LHCN-M2 (cell line): Measurements from ENCODE around the gene SSBP3. TPM values are rescaled to one million over a fixed set of nuclear protein-coding genes. Genes with fewer than 3 reads are reported as not detected.
"Not testable (repeated sequence)": the region's sequence is repeated elsewhere in the genome, so short reads cannot be mapped to it uniquely, and the experiment has no call there.

Source experiments
- DNase-seq: peaks from one replicate; pipeline ENCODE4 v3.0.0-alpha.2; 2012; ENCODE audit warnings: low read depth
- total RNA-seq: library from RNA; depleted of rRNA; stranded (reverse); fragments of >200 nt; gene quantifications from 2 replicates; pipeline ENCODE4 v1.2.3, GENCODE V29; 2014

The SSBP3 gene
- total RNA-seq, 1 experiment from 2014 or later, result 20.8 TPM

- DNase-seq, result no peak
These were observed 55.8 kb downstream of the SSBP3 start for GRCh38 chr1:54350360-54350759.

- DNase-seq, result no peak
These were observed 57.5 kb downstream of the SSBP3 start for GRCh38 chr1:54348700-54349021.

GRCh38 chr1:54347955-54348699 is 58.1 kb downstream of the SSBP3 start:
- no peak for DNase-seq

- no peak for DNase-seq
These were observed 58.8 kb downstream of the SSBP3 start for GRCh38 chr1:54347261-54347954.

GRCh38 chr1:54345548-54345947 is 60.6 kb downstream of the SSBP3 start:
- not testable (repeated sequence) for DNase-seq

GRCh38 chr1:54345116-54345515 is 61.1 kb downstream of the SSBP3 start:
- no peak for DNase-seq

GRCh38 chr1:54342742-54343687 is 63.2 kb downstream of the SSBP3 start:
- no peak for DNase-seq

GRCh38 chr1:54342288-54342687 is 63.9 kb downstream of the SSBP3 start:
- no peak for DNase-seq

- no peak for DNase-seq
These were observed 64.4 kb downstream of the SSBP3 start for GRCh38 chr1:54341763-54342162.

GRCh38 chr1:54340878-54341277 is 65.3 kb downstream of the SSBP3 start:
- DNase-seq, result no peak

- DNase-seq, result no peak
These were observed 65.8 kb downstream of the SSBP3 start for GRCh38 chr1:54340434-54340833.

GRCh38 chr1:54339126-54339525 is 67.1 kb downstream of the SSBP3 start:
- no peak for DNase-seq

- DNase-seq, result no peak
These were observed 67.7 kb downstream of the SSBP3 start for GRCh38 chr1:54338464-54338863.

- no peak for DNase-seq
These were observed 68.3 kb downstream of the SSBP3 start for GRCh38 chr1:54337928-54338327.

- DNase-seq, result no peak
These were observed 69.2 kb downstream of the SSBP3 start for GRCh38 chr1:54337034-54337433.

GRCh38 chr1:54336116-54336515 is 70.1 kb downstream of the SSBP3 start:
- peak; percentile 13 for DNase-seq

- peak; percentile 92 for DNase-seq
These were observed 70.5 kb downstream of the SSBP3 start for GRCh38 chr1:54335755-54336108.

GRCh38 chr1:54335011-54335754 is 71.0 kb downstream of the SSBP3 start:
- peak; percentile 79 for DNase-seq

GRCh38 chr1:54332781-54333585 is 73.2 kb downstream of the SSBP3 start:
- no peak for DNase-seq

- DNase-seq, result no peak
These were observed 74.2 kb downstream of the SSBP3 start for GRCh38 chr1:54331843-54332463.
